Mucosa of rectum (tissue), 2 donors: ENCODE measurements around the gene ERAS.
"Not testable (repeated sequence)": the region's sequence is repeated elsewhere in the genome, so short reads cannot be mapped to it uniquely, and the experiment has no call there.

ENCODE experiments used
- H3K27ac ChIP-seq, 2 donors: one replicate each; pipeline ENCODE4 v1.7.0; 2013; ENCODE audit warnings: inconsistent platforms in 2 of 2, low read depth in 2 of 2, low read length in 2 of 2
- H3K27me3 ChIP-seq, 2 donors: one replicate each; pipeline ENCODE4 v1.7.0; 2013; ENCODE audit warnings: low read length in 2 of 2; ENCODE audit not compliant: control insufficient read depth in 2 of 2, insufficient read depth in 2 of 2
- H3K36me3 ChIP-seq, 2 donors: one replicate each; pipeline ENCODE4 v1.7.0; 2013; ENCODE audit warnings: low read length in 2 of 2; ENCODE audit not compliant: control insufficient read depth in 2 of 2, insufficient read depth in 2 of 2
- H3K4me1 ChIP-seq, 2 donors: one replicate each; pipeline ENCODE4 v1.7.0; 2013; ENCODE audit warnings: low read length in 2 of 2, mild to moderate bottlenecking in 1 of 2; ENCODE audit not compliant: control insufficient read depth in 2 of 2, insufficient read depth in 2 of 2
- H3K4me3 ChIP-seq, 2 donors: one replicate each; pipeline ENCODE4 v1.7.0; 2013; ENCODE audit warnings: low read length in 2 of 2
- H3K9ac ChIP-seq, 2 donors: one replicate each; pipeline ENCODE4 v1.7.0; 2013; ENCODE audit warnings: low read length in 2 of 2, low read depth in 1 of 2, mild to moderate bottlenecking in 1 of 2
- H3K9me3 ChIP-seq, 2 donors: one replicate each; pipeline ENCODE4 v1.7.0; 2013; ENCODE audit warnings: low read length in 2 of 2; ENCODE audit not compliant: control insufficient read depth in 2 of 2
- donor health status: healthy.
- donor health status: Normal muscosa, but diverticular disease.

ERAS gene

GRCh38 chrX:48831136-48831908 is 5.0 kb downstream of the ERAS start:
- Histone ChIP-seq H3K27ac (no peak overlapping the region), H3K27me3 (peaks cover 8 to 28% of the 10 kb centered on the region in 2 donors), H3K4me3 (no peak overlapping the region), H3K4me1 (no peaks in the 10 kb centered on the region), H3K9me3 (no peaks in the 10 kb centered on the region), H3K9ac (no peak overlapping the region), H3K36me3 (no peaks in the 10 kb centered on the region)

DNA sequence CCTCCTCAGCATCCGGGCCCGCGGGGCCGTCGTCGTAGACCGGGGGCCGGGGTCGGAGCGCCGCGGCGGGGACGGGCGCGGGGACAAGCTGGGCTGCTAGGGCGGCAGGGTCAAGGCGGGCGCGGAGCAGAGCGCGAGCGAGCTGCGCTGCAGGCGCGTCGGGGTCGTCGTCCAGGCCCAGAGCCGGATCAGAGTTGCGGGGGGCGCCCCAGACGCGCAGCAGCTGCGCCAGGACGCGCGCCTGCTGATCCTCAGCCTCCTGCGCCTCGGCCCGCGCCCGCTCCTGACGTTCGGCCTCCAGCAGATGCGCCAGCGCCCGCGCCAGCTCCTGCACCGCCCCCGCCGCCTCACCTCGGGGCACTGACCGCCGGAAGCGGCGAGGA is 5.6 kb downstream of the ERAS start:
- Histone ChIP-seq H3K27ac (no peak overlapping the region), H3K27me3 (peaks cover 8 to 28% of the 10 kb centered on the region in 2 donors), H3K36me3 (no peaks in the 10 kb centered on the region), H3K4me1 (no peaks in the 10 kb centered on the region), H3K9ac (no peak overlapping the region), H3K9me3 (no peaks in the 10 kb centered on the region), H3K4me3 (no peak overlapping the region)

DNA sequence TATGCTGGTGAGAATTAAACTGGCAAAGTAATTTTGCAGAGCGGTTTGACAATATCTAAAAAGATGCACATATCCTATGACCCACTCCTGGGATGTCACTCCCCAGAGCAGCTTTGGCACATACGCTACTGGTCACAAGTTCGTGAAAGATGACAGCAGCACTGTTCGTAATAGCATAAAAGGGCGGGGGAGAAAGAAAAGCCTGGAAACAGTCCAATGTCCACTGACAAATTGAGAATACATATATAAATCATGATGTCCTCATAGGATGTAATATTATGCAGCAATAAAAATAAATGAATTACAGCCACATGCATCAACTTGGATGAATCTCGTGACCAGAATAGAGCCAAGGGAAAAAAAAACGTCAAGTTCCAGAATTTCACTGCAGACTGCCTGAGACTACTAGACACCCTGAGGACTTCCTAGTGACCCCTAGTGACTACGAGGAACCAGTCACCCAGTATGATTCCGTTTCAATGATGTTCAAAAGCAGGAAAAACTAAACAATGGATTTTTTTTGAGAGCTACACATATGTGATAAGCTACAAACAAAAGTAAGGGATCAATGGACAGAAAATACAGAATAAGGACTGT is 7.3 kb downstream of the ERAS start:
- no peaks in the 10 kb centered on the region for H3K9me3 ChIP-seq
- no peak overlapping the region for H3K27ac ChIP-seq
- H3K4me1 ChIP-seq: no peaks in the 10 kb centered on the region
- no peaks in the 10 kb centered on the region for H3K36me3 ChIP-seq
- no peak overlapping the region for H3K9ac ChIP-seq
- H3K4me3 ChIP-seq: no peak overlapping the region
- H3K27me3 ChIP-seq: peaks cover 8 to 28% of the 10 kb centered on the region in 2 donors

DNA sequence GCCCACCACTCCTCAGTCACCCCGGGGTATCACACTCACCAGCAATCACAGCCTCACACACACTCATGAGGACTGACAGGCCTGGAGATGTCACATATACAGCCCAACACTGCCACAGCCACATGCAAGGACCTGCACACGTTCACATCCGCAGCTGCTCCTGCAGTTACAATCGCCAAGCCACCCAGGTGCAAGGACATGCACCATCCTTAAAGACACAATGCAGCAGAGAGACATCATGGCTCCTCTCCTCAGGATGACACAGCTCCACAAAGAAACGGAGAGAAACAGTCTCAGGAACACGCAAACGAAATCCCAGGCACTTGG is 8.0 kb downstream of the ERAS start:
- Histone ChIP-seq H3K9me3 (no peaks in the 10 kb centered on the region), H3K4me3 (no peak overlapping the region), H3K9ac (no peak overlapping the region), H3K27ac (no peak overlapping the region), H3K4me1 (no peaks in the 10 kb centered on the region), H3K36me3 (no peaks in the 10 kb centered on the region), H3K27me3 (peaks cover 8 to 28% of the 10 kb centered on the region in 2 donors)

- no peak within 1 kb of the TSS for H3K9ac ChIP-seq
- H3K4me1 ChIP-seq: no peaks in the 10 kb centered on the region
- H3K27me3 ChIP-seq: peaks cover 8 to 26% of the 10 kb centered on the region in 2 donors
- no peaks in the 10 kb centered on the region for H3K36me3 ChIP-seq
- no peaks in the 10 kb centered on the region for H3K9me3 ChIP-seq
- H3K4me3 ChIP-seq: peak within 1 kb of the TSS in 1 of 2 donors; percentile 22
- no peak within 1 kb of the TSS for H3K27ac ChIP-seq
Measured at GRCh38 chrX:48835524-48836329, 9.4 kb downstream of the ERAS start, which contains the start of gene PCSK1N. Gene PCSK1N (minus strand): TSS chrX:48835610. CDS start chrX:48835532, 78 bp downstream.

DNA sequence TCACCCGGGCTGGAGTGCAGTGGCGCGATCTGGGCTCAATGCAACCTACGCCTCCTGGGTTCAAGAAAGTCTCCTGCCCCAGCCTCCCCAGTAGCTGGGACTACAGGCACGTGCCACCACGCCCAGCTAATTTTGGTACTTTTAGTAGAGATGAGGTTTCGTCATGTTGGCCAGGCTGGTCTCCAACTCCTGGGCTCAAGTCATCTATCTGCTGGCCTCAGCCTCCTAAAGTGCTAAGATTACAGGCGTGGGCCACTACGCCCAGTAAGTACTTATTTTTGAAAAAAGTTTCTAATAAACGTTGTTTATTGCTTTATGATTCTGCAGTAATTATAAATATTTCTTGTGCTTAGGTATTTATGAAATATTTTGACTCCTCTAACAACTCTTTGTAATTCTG is 13.4 kb downstream of the ERAS start:
- H3K9ac ChIP-seq: no peak overlapping the region
- no peak overlapping the region for H3K4me3 ChIP-seq
- H3K4me1 ChIP-seq: no peaks in the 10 kb centered on the region
- peaks cover 3 to 4% of the 10 kb centered on the region in 2 donors for H3K27me3 ChIP-seq
- no peak overlapping the region for H3K27ac ChIP-seq
- H3K36me3 ChIP-seq: no peaks in the 10 kb centered on the region
- H3K9me3 ChIP-seq: no peaks in the 10 kb centered on the region

- Histone ChIP-seq H3K9me3 (no peaks in the 10 kb centered on the region), H3K4me1 (no peaks in the 10 kb centered on the region), H3K9ac (no peak overlapping the region), H3K27ac (no peak overlapping the region), H3K27me3 (no peaks in the 10 kb centered on the region), H3K36me3 (no peaks in the 10 kb centered on the region), H3K4me3 (no peak overlapping the region)
Measured at GRCh38 chrX:48848847-48849246, 22.5 kb downstream of the ERAS start.

DNA sequence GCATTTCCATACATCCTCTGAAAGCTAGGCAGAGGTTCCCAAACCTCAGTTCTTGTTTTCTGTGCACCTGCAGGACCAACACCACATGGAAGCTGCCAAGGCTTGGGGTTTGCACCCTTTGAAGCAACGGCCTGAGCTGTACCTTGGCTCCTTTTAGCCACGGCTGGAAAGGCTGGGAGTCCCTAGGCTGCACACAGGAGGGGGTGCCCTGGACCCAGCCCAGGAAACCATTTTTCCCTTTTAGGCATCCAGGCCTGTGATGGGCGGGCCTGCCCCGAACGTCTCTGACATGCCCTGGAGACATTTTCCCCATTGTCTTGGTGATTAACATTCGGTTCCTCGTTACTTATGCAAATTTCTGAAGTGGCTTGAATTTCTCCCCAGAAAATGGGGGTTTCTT is 26.5 kb downstream of the ERAS start:
- Histone ChIP-seq H3K9ac (no peak overlapping the region), H3K36me3 (no peaks in the 10 kb centered on the region), H3K9me3 (no peaks in the 10 kb centered on the region), H3K27ac (no peak overlapping the region), H3K27me3 (no peaks in the 10 kb centered on the region), H3K4me1 (no peaks in the 10 kb centered on the region), H3K4me3 (no peak overlapping the region)

DNA sequence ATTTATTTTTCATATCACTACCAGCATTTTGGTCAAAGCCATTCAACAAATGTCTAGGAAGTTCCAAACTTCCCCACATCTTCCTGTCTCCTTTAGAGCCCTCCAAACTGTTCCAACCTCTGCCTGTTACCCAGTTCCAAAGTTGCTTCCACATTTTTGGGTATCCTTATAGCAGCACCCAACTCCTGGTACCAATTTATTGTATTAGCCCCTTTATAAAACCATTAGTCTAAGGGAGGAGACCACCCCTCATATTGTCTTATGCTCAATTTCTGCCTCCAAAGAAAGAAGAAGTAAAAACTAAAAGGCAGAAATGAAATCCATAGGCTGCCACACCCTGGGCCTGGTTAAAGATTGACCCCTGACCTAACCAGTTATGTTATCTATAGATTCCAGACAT is 27.2 kb downstream of the ERAS start:
- not testable (repeated sequence) for H3K4me3 ChIP-seq, H3K9ac ChIP-seq, H3K27me3 ChIP-seq, H3K36me3 ChIP-seq, H3K27ac ChIP-seq, H3K9me3 ChIP-seq, H3K4me1 ChIP-seq

DNA sequence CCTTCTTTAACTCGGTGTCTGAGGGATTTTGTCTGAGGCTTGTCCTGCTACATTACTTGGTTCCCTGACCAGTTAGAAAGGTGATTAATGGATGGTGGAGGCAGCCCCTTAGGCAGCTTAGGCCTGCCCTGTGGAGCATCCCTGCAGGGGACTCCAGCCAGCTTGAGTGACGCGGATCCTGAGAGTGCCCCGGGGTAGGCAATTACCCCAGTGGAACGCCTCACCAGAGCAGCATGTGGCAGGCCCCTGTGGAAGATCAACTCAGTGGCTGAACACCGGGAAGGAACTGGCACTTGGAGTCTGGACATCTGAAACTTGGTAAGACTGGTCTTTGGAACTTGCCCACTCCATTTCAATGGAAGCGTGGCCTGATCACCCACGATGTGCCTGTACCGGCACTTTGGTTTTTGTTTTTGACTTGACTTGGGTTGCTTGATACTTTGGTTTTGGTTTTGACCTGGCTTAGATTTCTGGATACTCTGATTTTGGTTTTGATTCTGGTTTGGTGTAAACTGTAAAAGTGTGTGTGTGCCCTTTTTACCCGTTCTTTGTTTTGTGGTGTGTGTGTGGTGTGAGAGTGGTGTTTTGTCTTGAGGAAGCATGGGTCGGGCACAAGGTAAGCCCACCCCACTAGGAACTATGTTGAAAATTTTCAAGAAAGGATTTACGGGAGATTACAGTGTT is 27.9 kb downstream of the ERAS start:
- not testable (repeated sequence) for H3K4me3 ChIP-seq, H3K27ac ChIP-seq, H3K9ac ChIP-seq, H3K4me1 ChIP-seq, H3K9me3 ChIP-seq, H3K27me3 ChIP-seq, H3K36me3 ChIP-seq
